Prostate gland (tissue), 2 donors: Measurements from ENCODE around the gene ATP2A1. TPM values are rescaled to one million over a fixed set of nuclear protein-coding genes. Genes with fewer than 3 reads are reported as not detected.

ENCODE experiments used
- DNase-seq: peaks from one replicate; pipeline ENCODE4 v3.0.0-alpha.2; 2019; ENCODE audit warnings: low spot score
- H3K27ac ChIP-seq, 2 donors: fragments of 200-600 bp; sonication (generic); 2 replicates each; pipeline ENCODE4 v1.5.1; 2017 to 2019
- H3K27me3 ChIP-seq: fragments of 200-600 bp; sonication (generic); replicated peaks from 2 replicates; pipeline ENCODE4 v1.5.1; 2019; ENCODE audit not compliant: insufficient read depth
- H3K36me3 ChIP-seq, 2 donors: fragments of 200-600 bp; sonication (generic); 1 replicate in 1 of 2; 2 replicates in 1 of 2; pipeline versions ENCODE4 v1.5.1 to v1.8.1; 2017 to 2019
- H3K4me1 ChIP-seq: fragments of 200-600 bp; sonication (generic); replicated peaks from 2 replicates; pipeline ENCODE4 v1.5.1; 2019
- H3K4me3 ChIP-seq, 2 donors: fragments of 200-600 bp; sonication (generic); 2 replicates each; pipeline ENCODE4 v1.5.1; 2017 to 2019
- H3K9me3 ChIP-seq: fragments of 200-600 bp; sonication (generic); 2 replicates; pipeline ENCODE4 v1.5.1; 2017
- CTCF ChIP-seq, 4 experiments: fragments of 200-600 bp in 2 of 4; fragments of 450-650 bp in 2 of 4; sonication (generic) in 2 of 4; IDR thresholded peaks; 1 replicate in 3 of 4; 2 replicates in 1 of 4; pipeline ENCODE4 v1.5.1; 2016 to 2019; ENCODE audit warnings: antibody characterized with exemption in 4 of 4, mild to moderate bottlenecking in 2 of 4, moderate library complexity in 2 of 4
- POLR2A ChIP-seq: fragments of 450-650 bp; IDR thresholded peaks from one replicate; pipeline ENCODE4 v1.6.1; 2016; ENCODE audit warnings: antibody characterized with exemption, mild to moderate bottlenecking
- POLR2AphosphoS5 ChIP-seq: sonication (generic); formaldehyde crosslinking; IDR thresholded peaks from one replicate; pipeline ENCODE4 v1.6.1; 2017; ENCODE audit warnings: antibody characterized with exemption
- WGBS: methylation state at CpG from one replicate; pipeline ENCODE4 v1.1.5; 2018; 5-methylcytosine and 5-hydroxymethylcytosine counted together
- intact Hi-C: fragments of 100-400 bp; cut with DNase I; formaldehyde crosslinking; loops from one replicate; pipeline ENCODE4 v1.14.2; 2022
- total RNA-seq, 2 donors: library from RNA; depleted of rRNA; stranded (reverse); fragments of >200 nt; gene quantifications; one replicate each; pipeline ENCODE4 v1.1.0, GENCODE V29; 2016

Gene ATP2A1
- total RNA-seq, 2 donors from 2014 or later = 1.5 to 3.1 TPM

DNA sequence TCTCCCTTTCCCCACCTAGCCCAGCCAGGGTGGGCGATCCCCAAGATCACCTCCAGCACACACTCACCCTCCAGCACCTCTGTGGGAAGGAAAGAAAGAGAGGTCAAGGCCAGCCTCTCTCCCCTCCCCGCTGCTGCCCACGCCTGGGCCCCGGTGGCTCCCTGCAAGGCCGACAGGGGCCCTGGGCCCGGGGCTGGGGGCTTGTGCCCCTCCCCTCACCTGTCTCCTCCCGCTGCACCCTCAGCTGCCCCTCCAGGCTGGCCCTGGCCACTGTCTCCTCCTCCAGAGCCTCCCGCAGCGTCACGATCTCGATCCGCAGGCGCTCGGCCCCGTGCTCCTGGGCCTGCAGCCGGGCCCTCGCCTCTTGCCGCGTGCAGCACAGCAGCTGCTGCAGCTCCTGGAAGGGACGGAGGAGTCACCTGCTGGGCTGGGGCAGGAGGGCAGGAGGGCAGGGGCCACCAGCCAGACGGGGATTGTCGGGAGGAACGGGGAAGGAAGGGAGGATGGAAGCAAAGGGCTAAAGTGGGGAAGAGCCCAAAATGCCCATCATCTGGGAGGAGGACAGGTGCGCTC is 27.6 kb downstream of the ATP2A1 start:
- H3K4me3 ChIP-seq = no peak overlapping the region
- DNase-seq = no peak
- no peaks in the 10 kb centered on the region for H3K27me3 ChIP-seq
- no peaks in the 10 kb centered on the region for H3K4me1 ChIP-seq
- peaks cover 0 to 6% of the 10 kb centered on the region in 2 donors for H3K36me3 ChIP-seq
- H3K27ac ChIP-seq = no peak overlapping the region
- 79% methylated on average over 24 of the region's 24 CpGs for WGBS
- no peak for TF ChIP-seq CTCF (IDR thresholded peaks at IDR 0.05)
- TF ChIP-seq POLR2AphosphoS5 = no peak
- TF ChIP-seq POLR2A = no peak
- no peaks in the 10 kb centered on the region for H3K9me3 ChIP-seq
- intact Hi-C loops = no loop called here

GRCh38 chr16:28910086-28911031 is 32.1 kb downstream of the ATP2A1 start:
- Histone ChIP-seq H3K27ac (no peak overlapping the region), H3K36me3 (peaks cover 3 to 8% of the 10 kb centered on the region in 2 donors), H3K9me3 (no peaks in the 10 kb centered on the region), H3K27me3 (no peaks in the 10 kb centered on the region), H3K4me3 (no peak overlapping the region), H3K4me1 (no peaks in the 10 kb centered on the region)
- intact Hi-C loops = no loop called here
- TF ChIP-seq POLR2AphosphoS5 (no peak), CTCF (IDR thresholded peaks at IDR 0.05) (no peak), POLR2A (no peak)
- no peak for DNase-seq
- 80% methylated on average over 18 of the region's 19 CpGs for WGBS

- peaks cover 10 to 12% of the 10 kb centered on the region in 2 donors for H3K36me3 ChIP-seq
- no peaks in the 10 kb centered on the region for H3K4me1 ChIP-seq
- DNase-seq = no peak
- H3K27ac ChIP-seq = no peak overlapping the region
- H3K27me3 ChIP-seq = no peaks in the 10 kb centered on the region
- intact Hi-C loops = no loop called here
- no peak overlapping the region for H3K4me3 ChIP-seq
- 95% methylated on average over 12 of the region's 12 CpGs for WGBS
- no peaks in the 10 kb centered on the region for H3K9me3 ChIP-seq
- TF ChIP-seq CTCF (IDR thresholded peaks at IDR 0.05) (no peak), POLR2A (no peak), POLR2AphosphoS5 (no peak)
Observed at GRCh38 chr16:28912558-28912957, 34.3 kb downstream of the ATP2A1 start.

DNA sequence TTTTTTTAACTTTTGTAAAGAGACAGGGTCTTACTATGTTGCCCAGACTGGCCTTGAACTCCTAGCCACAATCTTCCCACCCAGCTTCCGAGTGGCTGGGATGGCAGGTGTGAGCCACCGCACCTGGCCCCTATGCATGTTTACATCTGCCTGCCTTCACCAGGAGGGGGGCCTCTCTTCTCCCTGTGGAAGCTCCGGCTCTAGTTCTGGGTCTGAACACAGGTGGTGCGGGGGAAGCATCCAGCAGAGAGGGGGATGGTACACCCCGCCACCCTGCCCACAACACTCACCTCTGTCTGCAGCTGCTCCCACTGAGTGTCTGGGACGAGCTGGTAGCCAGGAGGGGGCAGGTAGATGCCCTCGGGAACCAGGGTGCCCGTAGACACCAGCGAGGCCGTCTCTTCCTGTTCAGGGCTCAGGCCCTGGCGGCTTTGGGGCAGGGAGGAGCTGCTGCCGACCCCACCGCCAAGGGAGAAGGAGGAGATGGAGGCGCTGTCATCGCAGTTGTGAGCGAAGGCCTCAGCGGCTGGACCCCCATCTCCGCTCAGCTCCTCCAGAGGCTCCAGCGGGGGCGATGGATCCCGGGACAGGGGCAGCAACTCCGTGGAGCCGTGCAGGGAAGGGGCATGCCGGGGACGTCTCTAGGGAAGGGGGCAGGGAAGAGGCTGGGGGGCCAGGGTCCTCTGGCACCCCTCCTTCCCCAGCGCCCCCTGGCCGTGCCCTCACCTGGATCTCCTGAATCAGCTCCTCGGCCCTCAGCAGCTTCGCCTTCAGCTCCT is 35.8 kb downstream of the ATP2A1 start:
- Histone ChIP-seq H3K27ac (no peak overlapping the region), H3K27me3 (no peaks in the 10 kb centered on the region), H3K36me3 (peaks cover 9 to 10% of the 10 kb centered on the region in 2 donors), H3K4me3 (no peak overlapping the region), H3K9me3 (no peaks in the 10 kb centered on the region), H3K4me1 (no peaks in the 10 kb centered on the region)
- TF ChIP-seq CTCF (IDR thresholded peaks at IDR 0.05) (no peak), POLR2A (no peak), POLR2AphosphoS5 (no peak)
- intact Hi-C loops = no loop called here
- no peak for DNase-seq
- 95% methylated on average over 28 of the region's 29 CpGs for WGBS
